H1 (cell line): ENCODE data around the gene MRPL45. TPM values are rescaled to one million over a fixed set of nuclear protein-coding genes. Genes with fewer than 3 reads are reported as not detected.
"Not testable (repeated sequence)": the region's sequence is repeated elsewhere in the genome, so short reads cannot be mapped to it uniquely, and the experiment has no call there.

Experiments used
- CTCF ChIA-PET: fragments of 300-600 bp; sonication (Branson Sonifier 250); formaldehyde crosslinking; loops from one replicate; lab custom pipeline; 2021; ENCODE audit not compliant: partially characterized antibody; lab: Charles Lee
- POLR2A ChIA-PET: fragments of 300-600 bp; sonication (Branson Sonifier 250); formaldehyde crosslinking; loops from one replicate; lab custom pipeline; 2021; ENCODE audit warnings: inconsistent platforms; ENCODE audit not compliant: partially characterized antibody; lab: Charles Lee
- DNase-seq, 2 experiments: peaks; one replicate each; pipeline versions ENCODE4 v3.0.0 to v3.0.0-alpha.2; 2010 to 2022; ENCODE audit warnings: low spot score in 2 of 2, low read depth in 1 of 2, mixed read lengths in 1 of 2
- FAIRE-seq: peaks from 2 replicates; lab custom pipeline; 2011; peaks lifted over from hg19 to GRCh38; lab: Jason Lieb, UNC
- H2AFZ ChIP-seq: 2 replicates; pipeline ENCODE4 v1.8.1; 2012; ENCODE audit warnings: low read length, inconsistent platforms
- H2AK5ac ChIP-seq: 2 replicates; pipeline ENCODE4 v1.6.1; 2013; ENCODE audit warnings: low read depth, low read length
- H2BK120ac ChIP-seq: replicated peaks from 2 replicates; pipeline ENCODE3; 2013; ENCODE audit warnings: low read depth, low read length, inconsistent platforms
- H2BK12ac ChIP-seq: 2 replicates; pipeline ENCODE4 v1.6.1; 2013; ENCODE audit warnings: low read depth, low read length
- H2BK15ac ChIP-seq: 2 replicates; pipeline ENCODE4 v1.6.1; 2013; ENCODE audit warnings: low read length
- H2BK20ac ChIP-seq: 2 replicates; pipeline ENCODE4 v1.6.1; 2013; ENCODE audit warnings: low read length
- H2BK5ac ChIP-seq: 2 replicates; pipeline ENCODE4 v1.6.1; 2013; ENCODE audit warnings: low read depth, low read length
- H3K14ac ChIP-seq: 2 replicates; pipeline ENCODE4 v1.6.1; 2013; ENCODE audit warnings: inconsistent platforms; ENCODE audit not compliant: insufficient read length
- H3K18ac ChIP-seq: 2 replicates; pipeline ENCODE4 v1.6.1; 2013; ENCODE audit warnings: low read length; ENCODE audit errors: extremely low read depth
- H3K23ac ChIP-seq: 2 replicates; pipeline ENCODE4 v1.6.1; 2013; ENCODE audit warnings: inconsistent platforms; ENCODE audit not compliant: insufficient read length
- H3K23me2 ChIP-seq: 2 replicates; pipeline ENCODE4 v1.6.1; 2013; ENCODE audit warnings: low read depth, low read length
- H3K27ac ChIP-seq: 2 replicates; pipeline ENCODE4 v1.6.1; 2011; ENCODE audit warnings: low read depth, low read length, inconsistent platforms
- H3K27me3 ChIP-seq, 4 experiments: replicated peaks in 1 of 4; 1 replicate in 1 of 4; 2 replicates in 3 of 4; pipeline versions ENCODE4 v1.6.1 to v1.8.1; 2011 to 2013; ENCODE audit warnings: low read length in 3 of 4, mild to moderate bottlenecking in 3 of 4, inconsistent platforms in 2 of 4, mixed read lengths in 2 of 4, moderate library complexity in 1 of 4; ENCODE audit not compliant: control insufficient read depth in 3 of 4, insufficient read depth in 3 of 4; ENCODE audit errors: extremely low read depth in 1 of 4
- H3K36me3 ChIP-seq, 4 experiments: 2 replicates each; pipeline versions ENCODE4 v1.6.1 to v1.8.1; 2011 to 2013; ENCODE audit warnings: mild to moderate bottlenecking in 4 of 4, low read length in 3 of 4, moderate library complexity in 2 of 4, control low read depth in 1 of 4, inconsistent platforms in 1 of 4; ENCODE audit not compliant: insufficient read depth in 4 of 4, control insufficient read depth in 2 of 4
- H3K4ac ChIP-seq: replicated peaks from 2 replicates; pipeline ENCODE3; 2013; ENCODE audit warnings: low read length, low read depth, mixed read lengths, inconsistent platforms; ENCODE audit not compliant: insufficient read length
- H3K4me1 ChIP-seq, 4 experiments: replicated peaks in 1 of 4; 1 replicate in 1 of 4; 2 replicates in 3 of 4; pipeline versions ENCODE4 v1.6.1 to v1.8.1; 2011 to 2013; ENCODE audit warnings: low read length in 3 of 4, inconsistent platforms in 2 of 4, mixed read lengths in 1 of 4; ENCODE audit not compliant: insufficient read depth in 4 of 4, control insufficient read depth in 3 of 4
- H3K4me2 ChIP-seq, 2 experiments: 2 replicates each; pipeline versions ENCODE4 v1.6.1 to v1.8.1; 2011 to 2013; ENCODE audit warnings: low read depth in 2 of 2, low read length in 2 of 2, control low read depth in 1 of 2, inconsistent platforms in 1 of 2, mild to moderate bottlenecking in 1 of 2; ENCODE audit not compliant: insufficient read depth in 1 of 2
- H3K4me3 ChIP-seq, 4 experiments: fragments of 200-600, 300-600 bp in 1 of 4; sonication (generic), shearing (Covaris generic), sonication (Bioruptor Twin) in 1 of 4; 2 replicates each; pipeline versions ENCODE4 v1.5.1 to v1.8.1; 2011 to 2016; ENCODE audit warnings: low read length in 4 of 4, low read depth in 3 of 4, control low read depth in 2 of 4, inconsistent platforms in 2 of 4, mild to moderate bottlenecking in 2 of 4, mixed read lengths in 1 of 4, moderate library complexity in 1 of 4; ENCODE audit not compliant: insufficient read depth in 2 of 4; ENCODE audit errors: extremely low read depth in 1 of 4
- H3K56ac ChIP-seq: replicated peaks from 2 replicates; pipeline ENCODE3; 2013; ENCODE audit warnings: low read depth, mild to moderate bottlenecking, mixed read lengths, low read length, inconsistent platforms; ENCODE audit not compliant: insufficient read length
- H3K79me1 ChIP-seq: 2 replicates; pipeline ENCODE4 v1.6.1; 2013; ENCODE audit warnings: low read depth, low read length, control low read depth
- H3K79me2 ChIP-seq, 2 experiments: 2 replicates each; pipeline versions ENCODE4 v1.6.1 to v1.8.1; 2012 to 2013; ENCODE audit warnings: low read length in 2 of 2, mild to moderate bottlenecking in 2 of 2, inconsistent platforms in 1 of 2; ENCODE audit not compliant: insufficient read depth in 2 of 2, control insufficient read depth in 1 of 2
- H3K9ac ChIP-seq, 4 experiments: replicated peaks in 1 of 4; 1 replicate in 1 of 4; 2 replicates in 3 of 4; pipeline versions ENCODE4 v1.6.1 to v1.8.1; 2011 to 2013; ENCODE audit warnings: low read depth in 3 of 4, low read length in 3 of 4, control low read depth in 2 of 4, mild to moderate bottlenecking in 2 of 4, moderate library complexity in 2 of 4, inconsistent platforms in 1 of 4; ENCODE audit errors: extremely low read depth in 1 of 4
- H3K9me3 ChIP-seq, 2 experiments: 2 replicates each; pipeline versions ENCODE4 v1.6.1 to v1.8.1; 2012 to 2013; ENCODE audit warnings: mild to moderate bottlenecking in 2 of 2, moderate library complexity in 2 of 2, control low read depth in 1 of 2, inconsistent platforms in 1 of 2, low read depth in 1 of 2, low read length in 1 of 2, mixed read lengths in 1 of 2; ENCODE audit not compliant: insufficient read depth in 2 of 2
- H4K20me1 ChIP-seq, 2 experiments: replicated peaks in 1 of 2; 2 replicates each; pipeline versions ENCODE3 to v1.8.1; 2011 to 2013; ENCODE audit warnings: inconsistent platforms in 2 of 2, low read length in 2 of 2, mild to moderate bottlenecking in 1 of 2; ENCODE audit not compliant: insufficient read depth in 2 of 2, control insufficient read depth in 1 of 2
- H4K5ac ChIP-seq: 2 replicates; pipeline ENCODE4 v1.6.1; 2013; ENCODE audit warnings: low read length, low read depth, mixed read lengths, inconsistent platforms; ENCODE audit not compliant: insufficient read length
- H4K8ac ChIP-seq: 2 replicates; pipeline ENCODE4 v1.8.0; 2013; ENCODE audit warnings: mild to moderate bottlenecking, moderate library complexity, low read length, inconsistent platforms; ENCODE audit not compliant: insufficient read depth; ENCODE audit errors: extremely low read depth
- H4K91ac ChIP-seq: replicated peaks from 2 replicates; pipeline ENCODE3; 2013; ENCODE audit warnings: low read length, mixed read lengths, inconsistent platforms; ENCODE audit not compliant: insufficient read length
- WGBS, 2 experiments: shearing (Covaris generic) in 1 of 2; methylation state at CpG; one replicate each; pipeline versions ENCODE4 v1.1.6 to v1.1.7; 2013 to 2015; ENCODE audit warnings: low lambda C conversion rate in 2 of 2, mixed read lengths in 2 of 2, inconsistent platforms in 1 of 2, low coverage in 1 of 2, missing lambda C conversion rate in 1 of 2; ENCODE audit not compliant: insufficient replicate concordance in 2 of 2, insufficient coverage in 1 of 2, insufficient read length in 1 of 2; ENCODE audit errors: extremely low coverage in 1 of 2, missing lambda C conversion rate in 1 of 2; 5-methylcytosine and 5-hydroxymethylcytosine counted together
- polyA plus RNA-seq, 7 experiments: library from polyadenylated mRNA; depleted of rRNA in 3 of 7; stranded (reverse) in 5 of 7; unstranded in 2 of 7; fragments of >200 nt in 5 of 7; fragments of 200-250 nt in 2 of 7; gene quantifications; 1 replicate in 5 of 7; 2 replicates in 1 of 7; 4 replicates in 1 of 7; pipeline versions ENCODE4 v1.2.1 to v1.2.3, GENCODE V29; 2011 to 2013; ENCODE audit warnings: missing spikeins in 2 of 7, mixed read lengths in 2 of 7
- total RNA-seq: library from RNA; stranded (reverse); fragmentation: NEBNext Ultra II Directional; extraction: Animal tissue kit (Norgen Biotek cat#: 25700); gene quantifications from 2 replicates; pipeline ENCODE4 v1.2.1, GENCODE V29; 2021

The MRPL45 gene
- total and polyA plus RNA-seq, 2 of the 8 experiments (the other 6 are each of a cell fraction or from before 2014, with no cell fraction given), result 65.6 to 71.7 TPM

DNA sequence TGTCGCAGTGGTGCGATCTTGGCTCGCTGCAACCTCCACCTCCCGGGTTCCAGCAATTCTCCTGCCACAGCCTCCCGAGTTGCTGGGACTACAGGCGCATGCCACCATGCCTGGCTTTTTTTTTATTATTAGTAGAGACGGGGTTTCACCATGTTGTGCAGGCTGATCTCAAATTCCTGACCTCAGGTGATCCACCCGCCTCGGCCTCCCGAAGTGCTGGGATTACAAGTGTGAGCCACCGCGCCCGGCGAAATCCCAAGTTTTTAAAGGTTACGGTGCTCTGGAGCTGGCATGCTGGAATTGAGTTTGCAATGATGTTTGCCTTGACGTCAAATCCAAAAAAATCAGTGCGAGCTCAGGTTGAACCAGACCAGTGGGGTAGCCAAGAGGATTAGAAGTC lies 30.4 kb upstream of the MRPL45 start:
- H2AFZ ChIP-seq, H3K9ac ChIP-seq, H2BK120ac ChIP-seq, H4K8ac ChIP-seq, H4K20me1 ChIP-seq, H3K4me3 ChIP-seq, H3K23me2 ChIP-seq, H3K27me3 ChIP-seq, H3K4me1 ChIP-seq, H3K56ac ChIP-seq, FAIRE-seq, H3K27ac ChIP-seq, H2BK12ac ChIP-seq, H2BK5ac ChIP-seq, H4K91ac ChIP-seq, H3K9me3 ChIP-seq, H2BK15ac ChIP-seq, H3K79me1 ChIP-seq, H2BK20ac ChIP-seq, H4K5ac ChIP-seq, H3K18ac ChIP-seq, H3K79me2 ChIP-seq, H3K4me2 ChIP-seq, H3K23ac ChIP-seq, H2AK5ac ChIP-seq, H3K36me3 ChIP-seq, H3K4ac ChIP-seq, DNase-seq, POLR2A ChIA-PET, H3K14ac ChIP-seq, CTCF ChIA-PET: not testable (repeated sequence)
- 90% methylated on average over 15 of the region's 17 CpGs; no CpG with 5 or more reads in 1 of the 2 experiments for WGBS, 2 experiments

DNA sequence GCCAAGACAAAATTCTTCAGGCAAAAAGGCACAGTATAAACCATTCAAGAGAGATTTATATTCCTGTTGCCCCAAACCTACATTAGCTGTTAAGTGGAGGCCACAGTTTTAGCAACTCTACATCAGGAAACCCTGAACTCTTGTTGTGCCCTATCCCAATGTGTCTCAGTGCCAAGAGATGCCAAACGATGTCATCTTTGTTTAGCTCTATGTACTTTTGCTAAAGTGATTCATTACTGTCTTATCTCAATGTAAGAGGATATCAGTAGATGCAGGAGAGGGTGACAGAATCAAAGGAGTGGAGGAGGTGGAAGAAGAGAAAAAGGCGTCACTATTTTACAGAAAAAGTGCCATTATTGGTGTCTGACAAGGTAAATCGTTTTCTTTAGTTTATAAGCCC lies 28.8 kb upstream of the MRPL45 start:
- H3K4me2 ChIP-seq, DNase-seq, H3K18ac ChIP-seq, H4K5ac ChIP-seq, H3K14ac ChIP-seq, CTCF ChIA-PET, H3K36me3 ChIP-seq, H3K79me1 ChIP-seq, H3K23me2 ChIP-seq, H3K27ac ChIP-seq, H4K20me1 ChIP-seq, H4K8ac ChIP-seq, H2AFZ ChIP-seq, H3K4me3 ChIP-seq, H2AK5ac ChIP-seq, H3K79me2 ChIP-seq, H2BK20ac ChIP-seq, FAIRE-seq, POLR2A ChIA-PET, H3K23ac ChIP-seq, H3K9ac ChIP-seq, H2BK120ac ChIP-seq, H3K9me3 ChIP-seq, H3K4me1 ChIP-seq, H2BK5ac ChIP-seq, H3K4ac ChIP-seq, H3K27me3 ChIP-seq, H2BK12ac ChIP-seq, H4K91ac ChIP-seq, H3K56ac ChIP-seq, H2BK15ac ChIP-seq: not testable (repeated sequence)
- 72% methylated on average over 2 of the region's 3 CpGs; no CpG with 5 or more reads in 1 of the 2 experiments for WGBS, 2 experiments
